TTC549 (cell line): ENCODE measurements around the gene TIFAB.

ENCODE experiments used
- FAIRE-seq: peaks from 2 replicates; lab custom pipeline; 2012; peaks lifted over from hg19 to GRCh38; lab: Jason Lieb, UNC

The TIFAB gene

GRCh38 chr5:135457424-135458071, 5.4 kb upstream of the TIFAB start:
- FAIRE-seq: no peak

GRCh38 chr5:135456238-135457099, 4.3 kb upstream of the TIFAB start:
- FAIRE-seq: no peak

- no peak for FAIRE-seq
Measured at GRCh38 chr5:135455876-135456237, 3.7 kb upstream of the TIFAB start.

- no peak for FAIRE-seq
Measured at GRCh38 chr5:135454946-135455345, 2.8 kb upstream of the TIFAB start.

GRCh38 chr5:135453613-135454012, 1.5 kb upstream of the TIFAB start:
- no peak for FAIRE-seq

- FAIRE-seq: no peak
Measured at GRCh38 chr5:135451581-135452320, 400 bp downstream of the TIFAB start.

- no peak for FAIRE-seq
Measured at GRCh38 chr5:135450952-135451351, 1.2 kb downstream of the TIFAB start.

GRCh38 chr5:135450336-135450735, 1.8 kb downstream of the TIFAB start:
- no peak for FAIRE-seq

GRCh38 chr5:135449644-135450043, 2.5 kb downstream of the TIFAB start:
- FAIRE-seq: no peak

GRCh38 chr5:135448791-135449507, 3.2 kb downstream of the TIFAB start:
- no peak for FAIRE-seq

GRCh38 chr5:135448071-135448739, 3.9 kb downstream of the TIFAB start:
- no peak for FAIRE-seq

- FAIRE-seq: no peak
Measured at GRCh38 chr5:135447298-135447929, 4.7 kb downstream of the TIFAB start, which contains the start of gene DCANP1. TSS of gene DCANP1 (minus strand) at chr5:135447348. CDS start at chr5:135447108, 240 bp downstream.

GRCh38 chr5:135446615-135447014, 5.5 kb downstream of the TIFAB start:
- FAIRE-seq: no peak

- no peak for FAIRE-seq
Measured at GRCh38 chr5:135446206-135446605, 5.9 kb downstream of the TIFAB start.

GRCh38 chr5:135445306-135445985, 6.7 kb downstream of the TIFAB start:
- FAIRE-seq: no peak

GRCh38 chr5:135444881-135445280, 7.3 kb downstream of the TIFAB start:
- no peak for FAIRE-seq

GRCh38 chr5:135444360-135444759, 7.8 kb downstream of the TIFAB start:
- no peak for FAIRE-seq

GRCh38 chr5:135443161-135443960, 8.8 kb downstream of the TIFAB start:
- no peak for FAIRE-seq

GRCh38 chr5:135442431-135443160, 9.6 kb downstream of the TIFAB start:
- FAIRE-seq: no peak
